Tibial artery (tissue), 4 donors: ENCODE data around the gene IDH3G.
A peak's percentile ranks its signal among the peaks of the same experiment; 100 is the strongest.

ENCODE experiments used
- DNase-seq, 2 donors: peaks; one replicate each; pipeline ENCODE4 v3.0.0-alpha.2; 2019
- H3K27ac ChIP-seq, 2 donors: fragments of 200-600 bp; sonication (generic) in 1 of 2; 1 replicate in 1 of 2; 2 replicates in 1 of 2; pipeline ENCODE4 v1.5.1; 2018 to 2019; ENCODE audit warnings: mild to moderate bottlenecking in 1 of 2
- H3K27me3 ChIP-seq, 2 donors: fragments of 200-600 bp; sonication (generic) in 1 of 2; one replicate each; pipeline versions ENCODE4 v1.5.1 to v1.6.0; 2016 to 2019
- H3K36me3 ChIP-seq, 3 donors: fragments of 200-600 bp; sonication (generic) in 2 of 3; one replicate each; pipeline ENCODE4 v1.5.1; 2016 to 2019; ENCODE audit warnings: mild to moderate bottlenecking in 2 of 3
- H3K4me1 ChIP-seq, 4 donors: fragments of 200-600 bp; sonication (generic) in 2 of 4; 1 replicate in 3 of 4; 2 replicates in 1 of 4; pipeline ENCODE4 v1.5.1; 2016 to 2019
- H3K4me3 ChIP-seq, 2 donors: fragments of 200-600 bp; sonication (generic) in 1 of 2; 1 replicate in 1 of 2; 2 replicates in 1 of 2; pipeline ENCODE4 v1.5.1; 2018 to 2019; ENCODE audit warnings: mild to moderate bottlenecking in 2 of 2
- H3K9me3 ChIP-seq, 3 donors: fragments of 200-600 bp; sonication (generic) in 1 of 3; one replicate each; pipeline ENCODE4 v1.5.1; 2016 to 2019
- intact Hi-C: fragments of 100-400 bp; cut with DNase I; formaldehyde crosslinking; loops from one replicate; pipeline ENCODE4 v1.15.0; 2023; ENCODE audit warnings: low total_unique reads
- TF ChIP-seq, protein P1 (sequence below), 2 experiments: fragments of 200-600 bp in 1 of 2; fragments of 450-650 bp in 1 of 2; IDR thresholded peaks; one replicate each; pipeline ENCODE4 v1.5.1; 2017 to 2019; ENCODE audit warnings: antibody characterized with exemption in 2 of 2, mild to moderate bottlenecking in 1 of 2, moderate library complexity in 1 of 2

The IDH3G gene

DNA sequence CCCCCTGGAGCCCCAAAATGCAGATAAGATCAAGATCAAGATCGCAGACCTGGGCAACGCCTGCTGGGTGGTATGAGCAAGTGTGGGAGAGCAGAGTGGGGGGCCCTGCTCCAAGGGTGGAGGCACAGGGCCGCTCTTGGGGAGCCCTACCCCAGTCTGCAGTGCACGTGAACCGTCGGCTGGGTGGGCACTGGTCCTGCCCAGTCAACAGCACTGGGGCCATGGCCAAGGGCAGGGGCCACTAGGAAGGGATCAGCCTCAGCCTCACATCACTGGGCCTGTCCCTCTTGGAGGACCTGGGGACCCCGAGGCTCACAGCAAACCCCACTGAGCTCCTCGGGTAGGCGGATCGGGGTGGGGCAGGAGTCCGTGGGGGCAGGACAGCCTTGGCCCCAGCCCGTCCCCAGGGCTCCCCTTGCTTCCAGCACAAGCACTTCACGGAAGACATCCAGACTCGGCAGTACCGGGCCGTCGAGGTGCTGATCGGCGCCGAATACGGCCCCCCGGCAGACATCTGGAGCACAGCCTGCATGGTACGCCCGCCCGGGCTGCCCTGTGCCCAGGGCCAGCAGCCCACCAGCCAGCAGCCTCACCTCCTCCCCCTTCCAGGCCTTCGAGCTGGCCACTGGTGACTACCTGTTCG is 9.7 kb downstream of the IDH3G start:
- Histone ChIP-seq H3K9me3 (no peaks in the 10 kb centered on the region), H3K4me3 (no peak overlapping the region), H3K27ac (no peak overlapping the region), H3K4me1 (peaks cover 0 to 24% (median 14%) of the 10 kb centered on the region in 4 donors), H3K36me3 (peaks cover 0 to 52% (median 37%) of the 10 kb centered on the region in 3 donors), H3K27me3 (no peaks in the 10 kb centered on the region)
- DNase-seq: no peak
- intact Hi-C loops: no loop called here
- TF ChIP-seq, protein P1, sequence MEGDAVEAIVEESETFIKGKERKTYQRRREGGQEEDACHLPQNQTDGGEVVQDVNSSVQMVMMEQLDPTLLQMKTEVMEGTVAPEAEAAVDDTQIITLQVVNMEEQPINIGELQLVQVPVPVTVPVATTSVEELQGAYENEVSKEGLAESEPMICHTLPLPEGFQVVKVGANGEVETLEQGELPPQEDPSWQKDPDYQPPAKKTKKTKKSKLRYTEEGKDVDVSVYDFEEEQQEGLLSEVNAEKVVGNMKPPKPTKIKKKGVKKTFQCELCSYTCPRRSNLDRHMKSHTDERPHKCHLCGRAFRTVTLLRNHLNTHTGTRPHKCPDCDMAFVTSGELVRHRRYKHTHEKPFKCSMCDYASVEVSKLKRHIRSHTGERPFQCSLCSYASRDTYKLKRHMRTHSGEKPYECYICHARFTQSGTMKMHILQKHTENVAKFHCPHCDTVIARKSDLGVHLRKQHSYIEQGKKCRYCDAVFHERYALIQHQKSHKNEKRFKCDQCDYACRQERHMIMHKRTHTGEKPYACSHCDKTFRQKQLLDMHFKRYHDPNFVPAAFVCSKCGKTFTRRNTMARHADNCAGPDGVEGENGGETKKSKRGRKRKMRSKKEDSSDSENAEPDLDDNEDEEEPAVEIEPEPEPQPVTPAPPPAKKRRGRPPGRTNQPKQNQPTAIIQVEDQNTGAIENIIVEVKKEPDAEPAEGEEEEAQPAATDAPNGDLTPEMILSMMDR (IDR thresholded peaks at IDR 0.05): no peak

DNA sequence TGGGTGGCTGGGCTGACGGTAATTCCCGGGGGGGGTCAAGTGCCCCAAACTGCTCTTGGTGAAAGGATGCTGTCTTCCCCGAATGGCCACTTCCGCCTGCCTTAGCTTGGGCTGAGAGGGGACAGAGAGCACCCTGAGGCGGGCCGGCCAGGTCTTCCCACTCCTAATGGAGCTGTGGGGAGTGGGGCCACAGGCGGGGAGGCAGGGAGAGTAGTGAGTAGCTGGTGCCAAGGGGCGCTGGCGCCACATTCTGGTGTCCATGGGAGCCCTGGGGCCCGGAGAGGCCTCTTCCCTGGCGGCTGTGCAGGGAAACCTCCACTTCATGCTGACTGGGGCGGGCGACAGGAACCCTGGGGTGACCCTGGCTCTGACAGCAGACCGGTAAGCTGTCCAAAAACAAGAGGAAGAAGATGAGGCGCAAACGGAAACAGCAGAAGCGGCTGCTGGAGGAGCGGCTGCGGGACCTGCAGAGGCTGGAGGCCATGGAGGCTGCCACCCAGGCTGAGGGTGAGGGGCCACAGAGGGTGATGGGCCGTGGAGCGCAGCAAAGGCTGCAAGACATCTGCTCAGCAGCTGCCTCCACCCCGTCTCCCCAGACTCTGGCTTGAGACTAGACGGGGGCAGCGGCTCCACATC is 10.7 kb downstream of the IDH3G start:
- intact Hi-C loops: no loop called here
- no peaks in the 10 kb centered on the region for H3K9me3 ChIP-seq
- H3K27me3 ChIP-seq: no peaks in the 10 kb centered on the region

DNA sequence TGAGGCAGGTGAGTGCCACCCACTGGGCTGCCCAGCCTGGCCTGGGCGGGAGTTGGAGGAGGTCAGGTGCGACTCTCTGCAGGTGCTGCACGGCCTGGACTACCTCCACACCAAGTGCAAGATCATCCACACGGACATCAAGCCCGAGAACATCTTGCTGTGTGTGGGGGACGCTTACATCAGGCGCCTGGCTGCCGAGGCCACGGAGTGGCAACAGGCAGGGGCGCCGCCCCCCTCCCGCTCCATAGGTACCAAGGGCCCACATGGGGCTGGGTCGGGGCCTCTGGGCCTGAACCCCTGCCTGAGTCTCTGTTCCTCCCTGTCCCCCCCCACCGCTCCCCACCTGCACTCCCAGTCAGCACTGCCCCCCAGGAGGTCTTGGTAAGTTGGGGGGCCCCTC is 11.3 kb downstream of the IDH3G start:
- intact Hi-C loops: no loop called here
- peaks cover 0 to 37% (median 32%) of the 10 kb centered on the region in 3 donors for H3K36me3 ChIP-seq
- no peaks in the 10 kb centered on the region for H3K9me3 ChIP-seq
- H3K4me1 ChIP-seq: peaks cover 0 to 24% (median 14%) of the 10 kb centered on the region in 4 donors
- H3K27me3 ChIP-seq: no peaks in the 10 kb centered on the region
- TF ChIP-seq, protein P1 (IDR thresholded peaks at IDR 0.05): no peak
- H3K4me3 ChIP-seq: no peak overlapping the region
- no peak for DNase-seq
- H3K27ac ChIP-seq: no peak overlapping the region

More for the DNA sequence above, 10.7 kb downstream of the IDH3G start:
- Histone ChIP-seq H3K27ac (no peak overlapping the region), H3K4me3 (no peak overlapping the region), H3K4me1 (peaks cover 0 to 24% (median 14%) of the 10 kb centered on the region in 4 donors), H3K36me3 (peaks cover 0 to 44% (median 33%) of the 10 kb centered on the region in 3 donors)
- DNase-seq: no peak
- TF ChIP-seq, protein P1 (IDR thresholded peaks at IDR 0.05): no peak

DNA sequence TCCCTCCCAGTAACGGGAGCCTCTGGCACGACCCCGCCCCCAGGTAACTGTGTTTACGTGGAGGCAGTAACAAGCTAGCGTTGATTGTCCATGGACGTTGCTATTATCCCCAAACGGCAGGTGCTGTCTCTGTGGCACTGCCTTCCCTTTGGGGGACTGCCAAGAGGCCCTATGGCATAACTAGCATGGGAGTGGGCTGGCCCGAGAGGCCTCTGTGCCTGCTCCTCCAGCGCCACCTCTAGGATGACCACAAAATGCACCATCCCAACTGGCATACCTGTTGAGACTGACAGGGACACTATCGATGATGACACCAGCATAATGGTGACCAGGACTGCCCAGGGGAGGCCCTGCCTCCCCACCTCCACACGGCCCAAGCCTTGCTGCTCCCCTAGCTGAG is 11.9 kb downstream of the IDH3G start:
- Histone ChIP-seq H3K4me1 (peaks cover 0 to 24% (median 14%) of the 10 kb centered on the region in 4 donors), H3K9me3 (no peaks in the 10 kb centered on the region), H3K36me3 (peaks cover 0 to 32% (median 26%) of the 10 kb centered on the region in 3 donors), H3K27ac (peak overlapping the region; percentile 78 to 81), H3K27me3 (no peaks in the 10 kb centered on the region), H3K4me3 (no peak overlapping the region)
- intact Hi-C loops: no loop called here
- no peak for DNase-seq
- TF ChIP-seq, protein P1 (IDR thresholded peaks at IDR 0.05): no peak

DNA sequence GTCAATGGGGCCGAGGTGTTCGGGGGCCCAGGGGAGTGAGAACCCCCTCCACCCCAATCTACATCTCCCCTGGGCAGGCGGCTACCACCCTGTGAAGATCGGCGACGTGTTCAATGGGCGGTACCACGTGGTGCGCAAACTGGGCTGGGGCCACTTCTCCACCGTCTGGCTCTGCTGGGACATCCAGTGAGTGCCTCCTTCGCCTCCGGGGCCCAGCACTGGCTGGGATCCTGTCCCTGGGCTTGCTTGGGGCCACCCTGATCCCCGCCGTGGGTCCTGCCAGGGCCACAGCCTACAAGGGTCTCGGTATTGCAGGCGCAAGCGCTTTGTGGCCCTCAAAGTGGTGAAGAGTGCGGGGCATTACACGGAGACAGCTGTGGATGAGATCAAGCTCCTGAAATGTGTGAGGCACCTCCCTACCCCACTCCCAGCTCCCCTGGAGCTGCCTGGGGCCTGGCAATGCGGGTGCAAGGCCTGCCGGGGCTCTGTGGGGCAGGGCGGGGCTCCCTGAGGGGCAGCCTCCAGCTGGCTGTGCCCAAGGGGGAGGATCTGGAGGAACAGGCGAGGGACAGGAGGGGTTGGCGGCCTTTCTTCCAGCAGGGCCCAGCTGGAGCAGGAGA is 12.6 kb downstream of the IDH3G start:
- Histone ChIP-seq H3K27me3 (no peaks in the 10 kb centered on the region), H3K9me3 (no peaks in the 10 kb centered on the region), H3K4me3 (peak overlapping the region; percentile 36 to 43), H3K4me1 (peaks cover 0 to 24% (median 14%) of the 10 kb centered on the region in 4 donors), H3K27ac (peak overlapping the region; percentile 78 to 81), H3K36me3 (peaks cover 0 to 24% (median 18%) of the 10 kb centered on the region in 3 donors)
- intact Hi-C loops: no loop called here
- TF ChIP-seq, protein P1 (IDR thresholded peaks at IDR 0.05): no peak
- DNase-seq: no peak
